SK-N-SH (cell line): ENCODE measurements around the gene NXF3. TPM values are rescaled to one million over a fixed set of nuclear protein-coding genes. Genes with fewer than 3 reads are reported as not detected.

Source experiments
- CTCF ChIA-PET: fragments of 300-600, 350-600 bp; formaldehyde crosslinking; extraction: SDS; loops from one replicate; lab custom pipeline; 2021; lab: Yijun Ruan, JAX
- POLR2A ChIA-PET: fragments of 350-600 bp; sonication (Branson Sonifier 250); formaldehyde crosslinking; extraction: SDS; loops from one replicate; lab custom pipeline; 2020; ENCODE audit warnings: antibody characterized with exemption, inconsistent platforms; lab: Yijun Ruan, JAX
- DNase-seq: peaks from one replicate; pipeline ENCODE4 v3.0.0; 2012
- H2AFZ ChIP-seq: fragments of 200-600 bp; sonication (generic); 2 replicates; pipeline ENCODE4 v1.8.1; 2016; ENCODE audit warnings: antibody characterized with exemption, mild to moderate bottlenecking, low read depth
- H3F3A ChIP-seq: fragments of 200-600 bp; sonication (generic); replicated peaks from 2 replicates; pipeline ENCODE3; 2016; ENCODE audit warnings: antibody characterized with exemption, mild to moderate bottlenecking; ENCODE audit not compliant: insufficient read depth
- H3K27ac ChIP-seq, 2 experiments: fragments of 200-500 bp in 1 of 2; fragments of 200-600 bp in 1 of 2; sonication (Bioruptor generic) in 1 of 2; sonication (generic), shearing (Covaris generic) in 1 of 2; 2 replicates each; pipeline versions ENCODE4 v1.5.1 to v1.6.1; 2014 to 2016; ENCODE audit warnings: low read depth in 2 of 2, inconsistent platforms in 1 of 2, low read length in 1 of 2, mild to moderate bottlenecking in 1 of 2, mixed read lengths in 1 of 2
- H3K27me3 ChIP-seq: fragments of 200-600 bp; sonication (generic), shearing (Covaris generic); 2 replicates; pipeline ENCODE4 v1.6.1; 2016; ENCODE audit warnings: mixed run types; ENCODE audit not compliant: insufficient read depth
- H3K36me3 ChIP-seq, 2 experiments: fragments of 200-500 bp in 1 of 2; fragments of 200-600 bp in 1 of 2; sonication (Bioruptor generic) in 1 of 2; sonication (generic) in 1 of 2; replicated peaks in 1 of 2; 2 replicates each; pipeline versions ENCODE3 to v1.5.1; 2014 to 2016; ENCODE audit warnings: low read length in 1 of 2, mild to moderate bottlenecking in 1 of 2; ENCODE audit not compliant: insufficient read depth in 2 of 2, control insufficient read depth in 1 of 2
- H3K4me1 ChIP-seq, 2 experiments: fragments of 200-500 bp in 1 of 2; fragments of 200-600 bp in 1 of 2; sonication (Bioruptor generic) in 1 of 2; sonication (generic), shearing (Covaris generic) in 1 of 2; 2 replicates each; pipeline versions ENCODE4 v1.5.1 to v1.6.1; 2014 to 2016; ENCODE audit warnings: low read depth in 1 of 2, low read length in 1 of 2, mixed run types in 1 of 2; ENCODE audit not compliant: insufficient read depth in 2 of 2, control insufficient read depth in 1 of 2
- H3K4me2 ChIP-seq: fragments of 200-600 bp; sonication (generic), shearing (Covaris generic); 2 replicates; pipeline ENCODE4 v1.6.1; 2017; ENCODE audit warnings: mixed run types
- H3K4me3 ChIP-seq, 2 experiments: fragments of 200-500 bp in 1 of 2; fragments of 200-600 bp in 1 of 2; sonication (Bioruptor generic) in 1 of 2; sonication (generic), shearing (Covaris generic) in 1 of 2; 2 replicates each; pipeline versions ENCODE4 v1.5.1 to v1.8.1; 2014 to 2016; ENCODE audit warnings: low read depth in 2 of 2, inconsistent platforms in 1 of 2, low read length in 1 of 2, mild to moderate bottlenecking in 1 of 2, mixed read lengths in 1 of 2, moderate library complexity in 1 of 2
- H3K79me2 ChIP-seq: fragments of 200-600 bp; sonication (generic); 2 replicates; pipeline ENCODE4 v1.8.1; 2017; ENCODE audit warnings: mild to moderate bottlenecking; ENCODE audit not compliant: insufficient read depth
- H3K9ac ChIP-seq: fragments of 200-600 bp; sonication (generic); 2 replicates; pipeline ENCODE4 v1.6.1; 2017; ENCODE audit warnings: mixed run types
- H3K9me2 ChIP-seq: fragments of 200-600 bp; sonication (generic); 2 replicates; pipeline ENCODE4 v1.6.1; 2017; ENCODE audit warnings: mixed run types
- H3K9me3 ChIP-seq: fragments of 200-600 bp; sonication (generic); 2 replicates; pipeline ENCODE4 v1.6.1; 2017; ENCODE audit warnings: mixed run types, mild to moderate bottlenecking, moderate library complexity
- H4K20me1 ChIP-seq: fragments of 200-600 bp; sonication (generic); 2 replicates; pipeline ENCODE4 v1.6.1; 2017; ENCODE audit warnings: mild to moderate bottlenecking, mixed run types; ENCODE audit not compliant: insufficient read depth
- CHD2 ChIP-seq: fragments of 150-350 bp; IDR thresholded peaks from 2 replicates; pipeline ENCODE4 v1.6.1; 2018; ENCODE audit warnings: low read length; ENCODE audit not compliant: partially characterized antibody
- ELF1 ChIP-seq: IDR thresholded peaks from 2 replicates; pipeline ENCODE4 v1.4.0; 2012
- EP300 ChIP-seq, 2 experiments: IDR thresholded peaks; 2 replicates each; pipeline versions ENCODE4 v1.4.0 to v1.6.1; 2012; ENCODE audit warnings: borderline replicate concordance in 1 of 2, low read depth in 1 of 2, low read length in 1 of 2
- FOSL2 ChIP-seq: IDR thresholded peaks from 2 replicates; pipeline ENCODE4 v1.4.0; 2012; ENCODE audit warnings: low read depth, mild to moderate bottlenecking, moderate library complexity, borderline replicate concordance
- FOXJ3 ChIP-seq: sonication (generic); formaldehyde crosslinking; IDR thresholded peaks from 2 replicates; pipeline ENCODE4 v1.5.1; 2020; ENCODE audit warnings: mild to moderate bottlenecking, missing genetic modification reagents
- MEF2A ChIP-seq: IDR thresholded peaks from 2 replicates; pipeline ENCODE4 v1.4.0; 2012; ENCODE audit warnings: low read depth, borderline replicate concordance
- NFIC ChIP-seq: IDR thresholded peaks from 2 replicates; pipeline ENCODE4 v1.4.0; 2012; ENCODE audit warnings: borderline replicate concordance
- POLR2AphosphoS5 ChIP-seq: IDR thresholded peaks from 2 replicates; pipeline ENCODE4 v1.6.1; 2012; ENCODE audit warnings: low read depth, low read length
- RCOR1 ChIP-seq: fragments of 150-350 bp; IDR thresholded peaks from 2 replicates; pipeline ENCODE4 v1.6.1; 2017; ENCODE audit warnings: antibody characterized with exemption, low read length
- RFX5 ChIP-seq: IDR thresholded peaks from 2 replicates; pipeline ENCODE4 v1.6.1; 2012; ENCODE audit warnings: mild to moderate bottlenecking, improper control_type of control experiment, low read length
- SIN3A ChIP-seq: IDR thresholded peaks from 2 replicates; pipeline ENCODE4 v1.6.1; 2012; ENCODE audit warnings: low read depth, mild to moderate bottlenecking, low read length, moderate library complexity, borderline replicate concordance
- SMC3 ChIP-seq: IDR thresholded peaks from 2 replicates; pipeline ENCODE4 v1.6.1; 2012; ENCODE audit warnings: low read depth, low read length, improper control_type of control experiment
- TAF1 ChIP-seq: IDR thresholded peaks from 2 replicates; pipeline ENCODE4 v1.6.1; 2012; ENCODE audit warnings: low read depth, mild to moderate bottlenecking, low read length, moderate library complexity, borderline replicate concordance
- TCF12 ChIP-seq: IDR thresholded peaks from 2 replicates; pipeline ENCODE4 v1.4.0; 2012
- YY1 ChIP-seq: IDR thresholded peaks from 2 replicates; pipeline ENCODE4 v1.4.0; 2012; ENCODE audit warnings: low read depth, mild to moderate bottlenecking
- WGBS: methylation state at CpG from one replicate; pipeline ENCODE4 v1.1.6; 2017; ENCODE audit warnings: low lambda C conversion rate; 5-methylcytosine and 5-hydroxymethylcytosine counted together
- polyA plus RNA-seq, 3 experiments: library from polyadenylated mRNA; depleted of rRNA; stranded (reverse); fragments of >200 nt; gene quantifications; 2 replicates each; pipeline ENCODE4 v1.2.3, GENCODE V29; 2012
- TF ChIP-seq, protein P1 (sequence below): IDR thresholded peaks from 2 replicates; pipeline ENCODE4 v1.4.0; 2012; ENCODE audit warnings: low read depth, borderline replicate concordance
- TF ChIP-seq, protein P2 (sequence below): IDR thresholded peaks from 2 replicates; pipeline ENCODE4 v1.4.0; 2012; ENCODE audit warnings: low read depth, borderline replicate concordance
- TF ChIP-seq, protein P3 (sequence below): fragments of 150-350 bp; IDR thresholded peaks from 2 replicates; pipeline ENCODE4 v1.6.1; 2016; ENCODE audit warnings: mild to moderate bottlenecking, low read depth, low read length
- TF ChIP-seq, protein P4 (sequence below): IDR thresholded peaks from 2 replicates; pipeline ENCODE4 v1.4.0; 2012; ENCODE audit warnings: low read depth
- TF ChIP-seq, protein P5 (sequence below): fragments of 150-350 bp; IDR thresholded peaks from 2 replicates; pipeline ENCODE4 v1.6.1; 2017; ENCODE audit warnings: antibody characterized with exemption, low read length, low read depth, borderline replicate concordance

NXF3 gene
- polyA plus RNA-seq, 1 of the 3 experiments (the other 2 are of a cell fraction): 0.20 TPM

DNA sequence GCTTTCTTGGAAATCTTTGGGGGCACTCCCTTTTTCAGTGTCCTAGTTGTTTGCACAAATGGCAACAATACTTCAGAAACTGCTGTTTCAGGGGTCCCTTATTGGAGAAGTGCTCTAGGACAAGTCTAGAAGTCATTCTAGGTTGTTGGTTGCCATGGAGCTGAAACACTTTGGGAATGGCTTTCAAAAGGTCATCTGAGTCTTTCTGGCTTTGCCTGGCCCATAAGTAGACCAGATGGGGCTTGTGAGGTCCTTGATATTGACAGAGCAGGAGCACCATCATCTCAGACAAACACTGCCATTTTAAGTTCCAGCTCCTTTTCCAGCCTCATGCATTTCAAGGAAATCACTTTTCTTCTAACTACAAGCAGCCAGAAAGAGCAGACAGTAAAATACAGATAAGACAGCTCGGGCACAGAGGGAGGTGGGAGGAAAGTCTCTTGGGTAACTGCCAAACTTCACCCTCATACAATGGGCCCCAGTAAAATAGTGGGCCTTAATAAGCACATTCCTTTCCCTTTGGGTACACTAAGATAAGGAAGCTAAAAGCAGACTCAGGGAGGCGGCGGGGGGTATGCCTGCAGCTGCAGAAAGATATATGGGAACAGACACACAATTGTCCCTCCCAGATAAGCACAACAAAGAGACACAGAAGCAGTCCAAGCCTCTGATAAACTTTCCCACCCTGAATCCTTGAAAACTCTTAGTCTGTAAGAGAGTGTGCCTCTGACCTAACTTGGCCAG is 8.5 kb upstream of the NXF3 start:
- ChIA-PET POLR2A (no interaction called here), CTCF (no interaction called here)
- Histone ChIP-seq H3K27ac (no peak overlapping the region), H3K9me2 (no peaks in the 10 kb centered on the region), H3K79me2 (no peaks in the 10 kb centered on the region), H4K20me1 (no peaks in the 10 kb centered on the region), H3K9me3 (no peaks in the 10 kb centered on the region), H3K4me3 (no peak overlapping the region), H3F3A (no peaks in the 10 kb centered on the region), H3K9ac (no peak overlapping the region), H3K4me1 (no peaks in the 10 kb centered on the region), H2AFZ (no peak overlapping the region), H3K36me3 (no peaks in the 10 kb centered on the region), H3K27me3 (no peaks in the 10 kb centered on the region; the same call in 1 of the 2 replicates), H3K4me2 (no peak overlapping the region)
- no peak for DNase-seq
- 54% methylated on average over 3 of the region's 3 CpGs for WGBS
- TF ChIP-seq, protein P1, sequence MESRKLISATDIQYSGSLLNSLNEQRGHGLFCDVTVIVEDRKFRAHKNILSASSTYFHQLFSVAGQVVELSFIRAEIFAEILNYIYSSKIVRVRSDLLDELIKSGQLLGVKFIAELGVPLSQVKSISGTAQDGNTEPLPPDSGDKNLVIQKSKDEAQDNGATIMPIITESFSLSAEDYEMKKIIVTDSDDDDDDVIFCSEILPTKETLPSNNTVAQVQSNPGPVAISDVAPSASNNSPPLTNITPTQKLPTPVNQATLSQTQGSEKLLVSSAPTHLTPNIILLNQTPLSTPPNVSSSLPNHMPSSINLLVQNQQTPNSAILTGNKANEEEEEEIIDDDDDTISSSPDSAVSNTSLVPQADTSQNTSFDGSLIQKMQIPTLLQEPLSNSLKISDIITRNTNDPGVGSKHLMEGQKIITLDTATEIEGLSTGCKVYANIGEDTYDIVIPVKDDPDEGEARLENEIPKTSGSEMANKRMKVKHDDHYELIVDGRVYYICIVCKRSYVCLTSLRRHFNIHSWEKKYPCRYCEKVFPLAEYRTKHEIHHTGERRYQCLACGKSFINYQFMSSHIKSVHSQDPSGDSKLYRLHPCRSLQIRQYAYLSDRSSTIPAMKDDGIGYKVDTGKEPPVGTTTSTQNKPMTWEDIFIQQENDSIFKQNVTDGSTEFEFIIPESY: no peak
- TF ChIP-seq RCOR1 (no peak), TCF12 (no peak), RFX5 (no peak), SIN3A (no peak), MEF2A (no peak), NFIC (no peak)
- TF ChIP-seq, protein P2, sequence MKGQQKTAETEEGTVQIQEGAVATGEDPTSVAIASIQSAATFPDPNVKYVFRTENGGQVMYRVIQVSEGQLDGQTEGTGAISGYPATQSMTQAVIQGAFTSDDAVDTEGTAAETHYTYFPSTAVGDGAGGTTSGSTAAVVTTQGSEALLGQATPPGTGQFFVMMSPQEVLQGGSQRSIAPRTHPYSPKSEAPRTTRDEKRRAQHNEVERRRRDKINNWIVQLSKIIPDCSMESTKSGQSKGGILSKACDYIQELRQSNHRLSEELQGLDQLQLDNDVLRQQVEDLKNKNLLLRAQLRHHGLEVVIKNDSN: no peak
- TF ChIP-seq, protein P3, sequence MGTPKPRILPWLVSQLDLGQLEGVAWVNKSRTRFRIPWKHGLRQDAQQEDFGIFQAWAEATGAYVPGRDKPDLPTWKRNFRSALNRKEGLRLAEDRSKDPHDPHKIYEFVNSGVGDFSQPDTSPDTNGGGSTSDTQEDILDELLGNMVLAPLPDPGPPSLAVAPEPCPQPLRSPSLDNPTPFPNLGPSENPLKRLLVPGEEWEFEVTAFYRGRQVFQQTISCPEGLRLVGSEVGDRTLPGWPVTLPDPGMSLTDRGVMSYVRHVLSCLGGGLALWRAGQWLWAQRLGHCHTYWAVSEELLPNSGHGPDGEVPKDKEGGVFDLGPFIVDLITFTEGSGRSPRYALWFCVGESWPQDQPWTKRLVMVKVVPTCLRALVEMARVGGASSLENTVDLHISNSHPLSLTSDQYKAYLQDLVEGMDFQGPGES: no peak

DNA sequence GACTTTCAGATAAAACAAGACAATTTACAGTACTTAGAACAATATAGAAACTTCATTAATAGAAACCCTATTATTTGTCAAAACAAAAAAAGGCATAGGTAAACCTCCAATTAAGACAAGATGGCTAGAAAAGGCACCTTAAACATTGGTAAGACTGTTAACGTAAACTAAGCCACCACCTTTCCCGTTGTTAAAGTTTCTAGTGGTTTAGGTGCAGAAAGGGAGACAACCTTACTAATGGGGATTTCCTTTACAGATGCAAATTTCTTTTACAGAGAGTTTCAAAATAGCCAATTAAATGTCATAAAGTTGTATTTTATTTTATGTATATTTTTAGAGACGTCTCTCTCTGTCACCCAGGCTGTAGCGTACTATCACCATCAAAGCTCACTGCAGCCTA is 7.5 kb upstream of the NXF3 start:
- ChIA-PET POLR2A (no interaction called here), CTCF (no interaction called here)
- Histone ChIP-seq H3K9me3 (no peaks in the 10 kb centered on the region), H3K9ac (no peak overlapping the region), H2AFZ (no peak overlapping the region), H3K4me3 (no peak overlapping the region), H3F3A (no peaks in the 10 kb centered on the region), H3K27me3 (no peaks in the 10 kb centered on the region; the same call in 1 of the 2 replicates), H3K4me2 (no peak overlapping the region), H3K79me2 (no peaks in the 10 kb centered on the region), H3K27ac (no peak overlapping the region), H3K36me3 (no peaks in the 10 kb centered on the region), H3K4me1 (no peaks in the 10 kb centered on the region), H4K20me1 (no peaks in the 10 kb centered on the region), H3K9me2 (no peaks in the 10 kb centered on the region)
- WGBS: 43% methylated on average over 4 of the region's 4 CpGs
- no peak for DNase-seq
- TF ChIP-seq FOSL2 (no peak), NFIC (no peak), ELF1 (no peak), CHD2 (no peak), RCOR1 (no peak), FOXJ3 (CRISPR knock-in tag) (no peak), SMC3 (no peak), POLR2AphosphoS5 (no peak), YY1 (no peak), EP300 (IDR thresholded peaks at IDR 0.05; ENCODE audit: borderline replicate concordance in 1 of 2, low read depth in 1 of 2, low read length in 1 of 2) (no peak), TAF1 (no peak)
- TF ChIP-seq, protein P1: no peak
- TF ChIP-seq, protein P4, sequence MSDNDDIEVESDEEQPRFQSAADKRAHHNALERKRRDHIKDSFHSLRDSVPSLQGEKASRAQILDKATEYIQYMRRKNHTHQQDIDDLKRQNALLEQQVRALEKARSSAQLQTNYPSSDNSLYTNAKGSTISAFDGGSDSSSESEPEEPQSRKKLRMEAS: no peak
- TF ChIP-seq, protein P5, sequence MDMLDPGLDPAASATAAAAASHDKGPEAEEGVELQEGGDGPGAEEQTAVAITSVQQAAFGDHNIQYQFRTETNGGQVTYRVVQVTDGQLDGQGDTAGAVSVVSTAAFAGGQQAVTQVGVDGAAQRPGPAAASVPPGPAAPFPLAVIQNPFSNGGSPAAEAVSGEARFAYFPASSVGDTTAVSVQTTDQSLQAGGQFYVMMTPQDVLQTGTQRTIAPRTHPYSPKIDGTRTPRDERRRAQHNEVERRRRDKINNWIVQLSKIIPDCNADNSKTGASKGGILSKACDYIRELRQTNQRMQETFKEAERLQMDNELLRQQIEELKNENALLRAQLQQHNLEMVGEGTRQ: no peak
